Activated CD4-positive, alpha-beta T cell treated with anti-CD3 and anti-CD28 coated beads for 1 hour (primary cell): Measurements from ENCODE around the gene EXD3.
A peak's percentile ranks its signal among the peaks of the same experiment; 100 is the strongest.
"Not testable (repeated sequence)": the region's sequence is repeated elsewhere in the genome, so short reads cannot be mapped to it uniquely, and the experiment has no call there.

Source experiments
- DNase-seq: peaks from one replicate; pipeline ENCODE4 v3.0.0-alpha.2; 2020

Gene EXD3

DNA sequence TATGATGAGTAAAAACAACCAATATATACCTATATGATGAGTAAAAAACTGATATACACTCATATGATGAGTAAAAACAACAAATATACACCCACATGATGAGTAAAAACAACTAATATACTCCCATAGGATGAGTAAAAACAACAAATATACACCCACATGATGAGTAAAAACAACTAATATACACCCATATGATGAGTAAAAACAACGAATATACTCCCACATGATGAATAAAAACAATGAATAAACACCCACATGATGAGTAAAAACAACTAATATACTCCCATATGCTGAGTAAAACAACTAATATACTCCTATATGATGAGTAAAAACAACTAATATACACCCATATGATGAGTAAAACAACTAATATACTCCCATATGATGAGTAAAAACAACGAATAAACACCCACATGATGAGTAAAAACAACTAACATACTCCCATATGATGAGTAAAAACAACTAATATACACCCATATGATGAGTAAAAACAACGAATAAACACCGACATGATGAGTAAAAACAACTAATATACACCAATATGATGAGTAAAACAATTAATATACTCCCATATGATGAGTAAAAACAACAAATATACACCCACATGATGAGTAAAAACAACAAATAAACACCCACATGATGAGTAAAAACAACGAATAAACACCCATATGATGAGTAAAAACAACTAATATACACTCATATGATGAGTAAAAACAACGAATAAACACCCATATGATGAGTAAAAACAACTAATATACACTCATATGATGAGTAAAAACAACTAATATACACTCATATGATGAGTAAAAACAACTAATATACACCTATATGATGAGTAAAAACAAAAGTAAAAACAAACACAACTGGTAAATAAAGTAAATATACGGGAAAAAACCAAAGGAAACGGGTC, 95.1 kb downstream of the EXD3 start:
- not testable (repeated sequence) for DNase-seq

- no peak for DNase-seq
Measured at GRCh38 chr9:137326445-137327065, 96.4 kb downstream of the EXD3 start.

DNA sequence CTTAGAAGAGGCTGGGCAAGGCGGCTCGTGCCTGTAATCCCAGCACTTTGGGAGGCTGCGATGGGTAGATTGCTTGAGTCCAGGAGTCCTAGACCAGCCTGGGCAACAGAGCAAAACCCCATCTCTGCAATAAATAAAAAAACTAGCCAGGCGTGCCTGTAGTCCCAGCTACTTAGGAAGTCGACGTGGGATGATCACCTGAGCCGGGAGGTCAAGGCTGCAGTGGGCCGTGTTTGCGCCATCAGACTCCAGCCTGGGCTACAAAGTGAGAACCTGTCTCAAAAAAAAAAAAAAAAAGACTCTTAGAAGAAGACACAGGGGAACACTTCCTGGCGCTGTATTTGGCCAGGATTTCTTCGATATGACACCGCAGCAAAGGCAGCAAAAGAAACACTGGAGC, 97.2 kb downstream of the EXD3 start:
- no peak for DNase-seq

DNA sequence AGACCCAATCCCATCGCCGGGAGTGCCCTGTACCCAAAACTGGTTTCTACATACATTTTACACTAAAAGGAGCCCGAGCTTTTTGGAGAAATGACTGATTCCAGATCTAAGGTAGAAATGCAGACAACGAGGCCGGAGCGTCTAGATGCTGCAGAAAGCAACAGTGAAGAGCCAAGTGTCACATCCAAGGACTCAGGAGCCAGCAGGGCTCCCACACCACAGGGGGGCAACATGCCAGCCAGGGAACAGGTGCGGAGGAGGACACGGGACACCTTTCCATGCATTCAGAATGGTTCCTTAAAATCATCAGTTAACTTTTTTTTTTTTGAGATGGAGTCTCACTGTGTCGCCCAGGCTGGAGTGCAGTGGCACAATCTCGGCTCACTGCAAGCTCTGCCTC, 97.8 kb downstream of the EXD3 start:
- no peak for DNase-seq

GRCh38 chr9:137323531-137324331, 99.2 kb downstream of the EXD3 start:
- DNase-seq: no peak

DNA sequence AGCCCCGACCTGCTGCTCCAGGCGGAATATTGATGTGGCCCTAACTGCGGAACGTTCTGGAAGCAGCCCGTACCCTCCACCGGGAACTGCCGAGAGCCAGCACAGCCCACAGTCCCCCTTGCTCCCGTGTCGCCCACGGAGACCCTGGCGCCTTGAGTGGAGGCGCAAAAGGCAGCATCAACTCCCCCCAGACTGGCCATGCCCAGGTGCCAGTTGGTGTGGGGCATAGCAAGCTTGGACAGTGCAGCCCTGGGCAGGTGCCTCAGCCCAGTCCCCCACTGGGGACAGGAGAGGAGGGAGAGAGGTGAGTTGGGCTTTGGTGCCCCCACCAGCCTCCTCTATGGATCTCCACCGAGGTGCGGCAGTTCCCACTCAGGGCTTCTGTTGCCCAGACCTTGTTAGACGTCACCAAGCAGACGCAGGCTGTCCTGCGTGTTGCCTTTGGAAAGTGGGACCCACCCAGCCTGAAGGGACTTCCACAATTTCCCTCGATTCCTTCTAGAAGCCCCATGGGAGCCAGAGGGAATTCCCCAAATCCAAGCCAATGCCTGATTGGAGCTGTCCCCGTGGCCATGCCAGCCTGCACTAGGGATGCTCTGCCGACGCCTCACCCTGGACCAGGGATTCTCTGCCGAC, 101.1 kb downstream of the EXD3 start:
- no peak for DNase-seq

DNA sequence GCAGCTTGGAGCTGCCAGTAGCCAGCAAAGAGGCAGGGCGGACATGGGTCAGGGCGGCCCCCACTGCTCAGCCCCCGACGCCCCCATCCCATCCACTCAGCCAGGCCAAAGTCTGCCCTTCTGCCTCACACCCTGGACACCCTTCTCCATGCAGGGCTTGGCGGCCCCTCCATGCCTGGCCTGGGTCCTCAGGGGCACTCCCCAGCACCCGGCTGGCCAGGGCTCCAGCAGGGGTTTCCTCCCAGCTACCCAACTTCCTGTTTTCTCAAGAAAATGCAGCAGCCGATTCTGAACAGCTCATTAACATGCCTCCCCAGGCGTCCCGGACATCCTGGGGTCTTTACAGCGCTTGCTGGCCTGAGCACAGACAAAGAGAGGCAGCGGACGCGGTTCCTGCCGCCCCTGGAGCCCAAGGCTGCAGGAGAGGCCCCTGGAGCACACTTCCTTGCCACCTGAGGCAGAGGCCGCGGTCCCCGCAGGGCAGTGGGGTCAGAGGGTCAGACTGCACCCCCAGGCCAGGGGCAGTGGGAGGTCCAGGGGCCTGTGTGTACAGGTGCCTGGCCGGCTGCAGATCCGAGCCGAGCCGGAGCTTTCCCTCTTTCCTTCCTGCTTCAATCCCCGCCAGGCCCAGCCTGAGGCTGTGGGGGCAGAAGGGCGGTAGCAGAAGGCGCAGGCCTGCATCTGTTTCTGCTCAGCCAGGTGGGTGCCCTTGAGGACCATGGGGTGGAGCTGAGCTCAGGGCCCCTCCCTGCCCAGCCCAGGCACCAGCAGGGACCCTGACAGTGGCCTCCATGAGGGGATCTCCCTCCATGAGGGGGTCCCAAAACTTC, 102.2 kb downstream of the EXD3 start:
- DNase-seq: no peak

DNA sequence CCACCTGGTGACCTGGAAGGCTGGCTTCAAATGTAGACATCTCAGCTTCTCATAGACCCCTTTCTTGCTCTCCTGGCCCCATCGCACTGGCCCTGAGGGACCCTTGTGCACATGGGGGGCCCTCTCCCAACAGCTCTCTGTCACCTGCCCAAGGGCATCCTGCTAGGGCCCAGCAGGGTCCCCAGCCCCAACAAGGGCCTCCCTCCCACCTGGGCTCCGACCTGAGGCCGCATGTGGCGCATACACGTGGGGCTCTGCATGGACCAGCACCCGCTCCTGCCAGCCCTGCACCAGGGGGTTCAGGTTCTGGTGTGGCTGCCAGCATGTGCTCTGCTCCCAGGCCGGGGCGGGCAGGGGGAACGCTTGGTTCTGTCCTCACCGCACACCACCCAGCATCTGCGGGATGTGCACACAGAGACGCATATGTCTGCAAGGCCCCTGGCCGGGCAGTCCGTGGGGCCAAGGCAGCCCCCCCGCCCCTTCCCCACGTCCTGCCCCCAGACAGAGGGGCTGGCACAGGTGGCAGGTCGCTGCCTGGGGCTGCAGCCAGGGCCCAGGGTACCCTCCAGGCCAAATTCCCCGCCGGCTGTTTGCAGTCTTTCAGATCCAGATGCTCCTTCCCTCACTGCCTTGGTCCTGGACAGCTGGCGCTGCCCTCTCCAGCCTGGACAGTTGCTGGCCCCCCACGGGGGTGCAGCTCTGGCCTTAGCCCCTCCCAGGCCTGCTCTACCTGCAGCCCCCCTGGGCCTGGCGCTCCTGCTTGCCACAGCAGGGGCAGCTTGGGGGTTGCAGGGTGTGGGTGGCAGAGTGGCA, 103.0 kb downstream of the EXD3 start:
- DNase-seq: no peak

GRCh38 chr9:137319011-137319738, 103.8 kb downstream of the EXD3 start:
- no peak for DNase-seq

DNA sequence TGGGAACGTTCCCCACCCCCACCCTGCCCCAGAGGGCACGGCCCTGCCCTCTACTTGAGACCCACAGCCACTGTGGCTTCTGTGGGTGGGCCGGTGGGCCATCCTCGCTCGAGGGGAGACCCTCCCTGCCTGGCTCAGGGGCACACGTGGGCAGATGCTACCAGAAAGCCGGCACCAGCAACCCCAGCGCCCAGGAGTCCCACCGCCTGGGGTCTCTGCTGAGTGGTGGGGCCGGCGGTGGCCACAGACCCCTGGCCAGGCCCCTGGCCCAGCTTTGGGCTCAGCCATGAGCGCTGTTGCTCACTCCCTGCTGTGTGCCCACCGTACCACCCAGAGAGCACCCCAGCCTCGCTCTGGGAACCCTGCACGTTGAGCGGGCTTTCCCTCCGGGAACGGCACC, 104.4 kb downstream of the EXD3 start:
- no peak for DNase-seq

DNA sequence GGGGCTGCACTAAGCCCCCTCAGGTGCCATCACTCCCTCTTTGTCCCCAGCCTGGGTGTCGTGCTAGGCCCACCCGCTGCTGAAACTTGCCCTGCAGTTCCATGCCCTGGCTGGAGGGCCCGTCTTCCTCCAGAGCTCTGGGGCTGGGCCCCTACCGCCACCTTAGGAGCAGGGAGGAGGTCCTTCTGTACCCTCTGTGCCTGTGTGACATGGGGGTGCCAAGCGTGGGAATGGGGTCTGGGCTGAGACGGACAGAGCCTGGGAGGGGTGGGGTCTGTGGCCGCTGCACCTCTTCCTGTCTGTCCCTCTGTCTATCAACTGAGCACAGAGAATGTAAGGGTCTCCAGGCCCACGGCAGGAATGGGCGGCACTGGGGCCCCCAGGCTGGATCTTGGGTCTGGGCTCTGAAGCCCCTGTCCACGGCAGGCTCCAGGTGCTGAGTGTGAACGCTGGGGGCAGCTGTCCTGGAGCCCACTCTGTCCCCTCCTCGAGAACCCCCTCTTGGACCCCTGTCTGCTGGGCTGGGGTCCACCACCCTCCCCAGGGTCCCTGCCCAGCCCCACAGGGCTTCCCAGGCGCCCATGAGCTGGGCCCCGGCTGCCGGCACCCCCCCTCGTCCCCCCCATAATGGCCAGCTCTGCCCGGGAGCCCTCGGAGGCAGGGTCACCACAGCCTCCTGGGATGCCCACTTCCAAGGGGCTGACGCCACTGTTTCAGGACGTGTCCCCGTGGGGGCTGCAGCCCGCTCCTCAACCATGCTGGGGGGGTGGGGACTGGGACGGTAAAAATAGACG, 105.0 kb downstream of the EXD3 start:
- no peak for DNase-seq

DNA sequence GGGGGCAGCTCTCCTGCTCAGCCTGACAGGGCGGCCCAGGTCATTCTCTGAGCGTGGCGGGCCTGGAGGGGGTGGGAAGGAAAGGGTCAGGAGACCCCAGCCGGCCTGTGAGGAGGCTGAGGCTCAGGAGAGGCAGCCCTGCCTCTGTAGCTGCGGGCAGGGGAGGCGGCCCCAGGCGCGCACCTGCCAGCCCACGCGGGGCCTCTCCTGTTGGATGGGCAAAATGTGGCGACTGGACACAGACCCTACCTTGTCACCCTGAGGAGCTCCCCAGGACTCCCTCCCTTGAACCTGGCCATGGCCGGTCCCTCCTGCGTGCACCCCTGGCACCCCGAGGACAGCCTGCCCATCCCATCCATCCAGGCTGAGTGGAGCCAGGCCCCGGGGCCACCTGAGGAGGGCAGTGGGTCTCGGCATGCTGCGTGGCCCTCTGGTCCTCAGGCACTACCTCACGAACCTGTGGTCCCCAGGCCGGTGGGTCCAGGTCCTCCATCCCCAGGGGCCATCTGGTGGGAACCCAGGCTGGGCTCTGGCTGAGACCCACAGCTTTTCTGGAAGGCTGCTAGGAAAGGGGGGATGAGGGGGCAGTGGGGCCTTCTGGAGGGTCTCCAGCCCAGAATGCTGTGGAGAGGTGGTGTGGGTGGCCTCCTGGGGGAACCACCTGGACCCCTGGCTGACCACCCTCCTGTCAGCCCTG, 105.8 kb downstream of the EXD3 start:
- DNase-seq: no peak

- peak; percentile 3 for DNase-seq
Measured at GRCh38 chr9:137316012-137316981, 106.7 kb downstream of the EXD3 start.

- DNase-seq: no peak
Measured at GRCh38 chr9:137315581-137316011, 107.4 kb downstream of the EXD3 start.

- no peak for DNase-seq
Measured at GRCh38 chr9:137314561-137315560, 108.1 kb downstream of the EXD3 start.

DNA sequence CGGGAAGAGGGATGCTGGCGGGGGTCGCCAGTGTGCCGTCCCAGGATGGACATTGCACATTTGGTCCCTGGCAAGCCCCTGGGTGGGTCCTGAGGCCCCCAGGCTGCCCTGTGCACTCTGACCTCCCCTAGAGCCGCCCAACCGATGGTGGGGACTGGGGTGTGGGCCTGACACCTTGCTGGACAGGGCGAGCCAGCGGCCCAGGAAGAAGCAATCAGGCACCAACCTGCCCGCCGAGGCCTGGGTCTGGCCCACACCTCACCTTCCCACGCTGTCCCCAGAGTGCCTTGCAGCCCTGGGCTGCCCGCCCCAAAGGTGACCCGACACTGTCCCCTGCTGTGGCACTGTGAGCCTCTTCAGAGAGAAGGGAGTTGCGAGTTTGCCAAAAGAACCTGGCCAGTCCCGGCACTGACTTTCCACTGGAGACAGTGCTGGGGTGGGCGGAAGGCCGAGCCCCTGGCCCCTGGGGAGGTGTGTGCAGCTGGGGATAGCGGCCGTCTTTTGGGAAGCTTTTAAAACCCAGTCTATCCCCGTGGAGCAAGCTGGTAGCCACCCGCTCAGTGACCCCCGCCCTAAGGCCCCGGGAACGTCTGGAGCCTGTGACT, 108.9 kb downstream of the EXD3 start:
- DNase-seq: no peak
